Lower lobe of right lung (tissue), 2 donors: Measurements from ENCODE around the gene MAML3. TPM values are rescaled to one million over a fixed set of nuclear protein-coding genes. Genes with fewer than 3 reads are reported as not detected.

Experiments used
- ATAC-seq, 2 donors: fragments of 200-7000 bp; cut with Tn5 transposase; one replicate each; pipeline ENCODE4 v1.9.1; 2020 to 2022; ENCODE audit warnings: mild to moderate bottlenecking in 2 of 2, moderate library complexity in 2 of 2
- DNase-seq: peaks from one replicate; pipeline ENCODE4 v3.0.0-alpha.2; 2020
- H3K27ac ChIP-seq: fragments of 200-600 bp; one replicate; pipeline ENCODE4 v1.8.0; 2022
- H3K27me3 ChIP-seq: fragments of 200-600 bp; one replicate; pipeline ENCODE4 v1.8.0; 2022; ENCODE audit warnings: low read depth
- H3K36me3 ChIP-seq: fragments of 200-600 bp; one replicate; pipeline ENCODE4 v1.8.0; 2022; ENCODE audit warnings: mild to moderate bottlenecking
- H3K4me1 ChIP-seq: fragments of 200-600 bp; one replicate; pipeline ENCODE4 v1.8.0; 2022
- H3K4me3 ChIP-seq: fragments of 200-600 bp; one replicate; pipeline ENCODE4 v1.8.0; 2022; ENCODE audit warnings: mild to moderate bottlenecking
- H3K9me3 ChIP-seq: fragments of 200-600 bp; one replicate; pipeline ENCODE4 v1.8.0; 2022
- CTCF ChIP-seq: fragments of 200-600 bp; IDR thresholded peaks from one replicate; pipeline ENCODE4 v1.8.0; 2022; ENCODE audit warnings: antibody characterized with exemption, mild to moderate bottlenecking
- intact Hi-C: fragments of 100-400 bp; cut with DNase I; formaldehyde crosslinking; loops from one replicate; pipeline ENCODE4 v1.11.0; 2022
- total RNA-seq: library from RNA; stranded (reverse); fragmentation: NEBNext Ultra II Directional; extraction: Animal tissue kit (Norgen Biotek cat#: 25700); gene quantifications from one replicate; pipeline ENCODE4 v1.2.1, GENCODE V29; 2021
- donor health status: DM: no; HTN: yes; CAD: no; lungs with severe emphysema.

The MAML3 gene
- total RNA-seq, 1 donor from 2014 or later: 12.5 TPM

GRCh38 chr4:139779691-139780090 is 374.3 kb downstream of the MAML3 start:
- TF ChIP-seq CTCF: no peak

GRCh38 chr4:139777757-139778156 is 376.2 kb downstream of the MAML3 start:
- H3K27me3 ChIP-seq: no peaks in the 10 kb centered on the region
- no peak for DNase-seq
- intact Hi-C loops: no loop called here
- no peak for ATAC-seq
- no peaks in the 10 kb centered on the region for H3K36me3 ChIP-seq
- H3K9me3 ChIP-seq: no peaks in the 10 kb centered on the region
- no peak for TF ChIP-seq CTCF
- no peak overlapping the region for H3K4me3 ChIP-seq
- no peak overlapping the region for H3K27ac ChIP-seq
- peaks cover 9% of the 10 kb centered on the region for H3K4me1 ChIP-seq

More at GRCh38 chr4:139779691-139780090, 374.3 kb downstream of the MAML3 start:
- peaks cover 9% of the 10 kb centered on the region for H3K4me1 ChIP-seq
- H3K27ac ChIP-seq: no peak overlapping the region
- no peak for DNase-seq
- no peak for ATAC-seq
- H3K27me3 ChIP-seq: no peaks in the 10 kb centered on the region
- intact Hi-C loops: no loop called here
- no peaks in the 10 kb centered on the region for H3K9me3 ChIP-seq
- H3K36me3 ChIP-seq: no peaks in the 10 kb centered on the region
- no peak overlapping the region for H3K4me3 ChIP-seq

- no peak overlapping the region for H3K4me3 ChIP-seq
- H3K9me3 ChIP-seq: no peaks in the 10 kb centered on the region
- intact Hi-C loops: no loop called here
- no peak overlapping the region for H3K27ac ChIP-seq
- no peaks in the 10 kb centered on the region for H3K27me3 ChIP-seq
- H3K4me1 ChIP-seq: peaks cover 9% of the 10 kb centered on the region
- ATAC-seq: no peak
- no peak for DNase-seq
- H3K36me3 ChIP-seq: no peaks in the 10 kb centered on the region
- no peak for TF ChIP-seq CTCF
Measured at GRCh38 chr4:139776235-139776634, 377.7 kb downstream of the MAML3 start.

GRCh38 chr4:139774759-139775487 is 379.1 kb downstream of the MAML3 start:
- Histone ChIP-seq H3K4me1 (peaks cover 9% of the 10 kb centered on the region), H3K27me3 (no peaks in the 10 kb centered on the region), H3K4me3 (no peak overlapping the region), H3K27ac (no peak overlapping the region), H3K36me3 (no peaks in the 10 kb centered on the region), H3K9me3 (no peaks in the 10 kb centered on the region)
- DNase-seq: no peak
- no peak for ATAC-seq
- no peak for TF ChIP-seq CTCF
- intact Hi-C loops: no loop called here

GRCh38 chr4:139773560-139774318 is 380.2 kb downstream of the MAML3 start:
- Histone ChIP-seq H3K9me3 (no peaks in the 10 kb centered on the region), H3K27me3 (no peaks in the 10 kb centered on the region), H3K4me3 (no peak overlapping the region), H3K27ac (no peak overlapping the region), H3K4me1 (peaks cover 9% of the 10 kb centered on the region), H3K36me3 (no peaks in the 10 kb centered on the region)
- TF ChIP-seq CTCF: no peak
- DNase-seq (no peak), ATAC-seq (no peak)
- intact Hi-C loops: no loop called here
